Tibial nerve (tissue), 4 donors: ENCODE results near the gene BACE1. TPM values are rescaled to one million over a fixed set of nuclear protein-coding genes. Genes with fewer than 3 reads are reported as not detected.

Source experiments
- DNase-seq, 2 donors: peaks; one replicate each; pipeline ENCODE4 v3.0.0-alpha.2; 2019; ENCODE audit warnings: low spot score in 2 of 2
- H3K27ac ChIP-seq, 4 donors: fragments of 200-600 bp; sonication (generic) in 3 of 4; one replicate each; pipeline ENCODE4 v1.5.1; 2017 to 2019; ENCODE audit warnings: mild to moderate bottlenecking in 1 of 4
- H3K27me3 ChIP-seq, 2 donors: fragments of 200-600 bp; sonication (generic) in 1 of 2; one replicate each; pipeline versions ENCODE4 v1.5.1 to v1.6.0; 2017 to 2019
- H3K36me3 ChIP-seq, 3 donors: fragments of 200-600 bp; sonication (generic); one replicate each; pipeline ENCODE4 v1.5.1; 2018 to 2019
- H3K4me1 ChIP-seq, 4 donors: fragments of 200-600 bp; sonication (generic) in 3 of 4; one replicate each; pipeline ENCODE4 v1.5.1; 2017 to 2019
- H3K4me3 ChIP-seq, 4 donors: fragments of 200-600 bp; sonication (generic) in 3 of 4; one replicate each; pipeline ENCODE4 v1.5.1; 2017 to 2019; ENCODE audit warnings: mild to moderate bottlenecking in 1 of 4, moderate library complexity in 1 of 4
- H3K9me3 ChIP-seq, 4 donors: fragments of 200-600 bp; sonication (generic) in 3 of 4; one replicate each; pipeline ENCODE4 v1.5.1; 2017 to 2019
- EP300 ChIP-seq, 2 donors: sonication (generic); formaldehyde crosslinking; IDR thresholded peaks; one replicate each; pipeline ENCODE4 v1.6.1; 2017; ENCODE audit warnings: antibody characterized with exemption in 2 of 2, mild to moderate bottlenecking in 1 of 2
- POLR2A ChIP-seq, 2 donors: fragments of 450-650 bp; IDR thresholded peaks; one replicate each; pipeline ENCODE4 v1.6.1; 2017; ENCODE audit warnings: antibody characterized with exemption in 2 of 2, mild to moderate bottlenecking in 2 of 2, moderate library complexity in 2 of 2
- WGBS, 2 donors: methylation state at CpG; one replicate each; pipeline ENCODE4 v1.1.5; 2018; 5-methylcytosine and 5-hydroxymethylcytosine counted together
- total RNA-seq, 4 donors: library from RNA; depleted of rRNA; stranded (reverse); fragments of >200 nt; gene quantifications; one replicate each; pipeline ENCODE4 v1.1.0, GENCODE V29; 2016
- TF ChIP-seq, protein P1 (sequence below), 5 experiments: fragments of 200-600 bp in 3 of 5; fragments of 450-650 bp in 2 of 5; sonication (generic) in 3 of 5; IDR thresholded peaks; one replicate each; pipeline ENCODE4 v1.5.1; 2016 to 2019; ENCODE audit warnings: antibody characterized with exemption in 5 of 5, mild to moderate bottlenecking in 3 of 5, moderate library complexity in 2 of 5

BACE1 gene
- total RNA-seq, 4 donors from 2014 or later = 23.2 to 35.1 (median 26.0) TPM

DNA sequence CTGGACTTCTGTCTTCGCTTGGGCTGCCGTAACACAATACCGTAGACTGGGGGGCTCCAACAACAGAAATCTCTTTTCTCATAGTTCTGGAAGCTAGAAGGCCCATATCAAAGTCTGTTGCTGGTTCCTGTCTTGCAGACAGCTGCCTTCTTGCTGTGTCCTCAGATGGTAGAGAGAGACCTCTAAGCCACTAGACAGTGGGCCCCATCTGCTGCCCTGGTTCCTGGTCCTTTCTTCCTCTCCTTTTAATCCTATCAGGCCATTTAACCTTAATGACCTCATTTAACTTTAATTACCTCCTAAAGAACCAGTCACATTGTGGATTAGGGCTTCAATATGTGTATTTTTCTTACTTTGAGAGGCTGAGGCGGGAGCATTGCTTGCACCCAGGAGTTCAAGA lies 21.0 kb upstream of the BACE1 start:
- DNase-seq = no peak
- Histone ChIP-seq H3K9me3 (no peaks in the 10 kb centered on the region), H3K27me3 (no peaks in the 10 kb centered on the region), H3K4me3 (no peak overlapping the region), H3K27ac (no peak overlapping the region), H3K4me1 (no peaks in the 10 kb centered on the region), H3K36me3 (peaks cover 0 to 67% (median 5%) of the 10 kb centered on the region in 3 donors)
- WGBS, 2 donors = 97 to 100% methylated on average over 4 of the region's 4 CpGs
- TF ChIP-seq, protein P1, sequence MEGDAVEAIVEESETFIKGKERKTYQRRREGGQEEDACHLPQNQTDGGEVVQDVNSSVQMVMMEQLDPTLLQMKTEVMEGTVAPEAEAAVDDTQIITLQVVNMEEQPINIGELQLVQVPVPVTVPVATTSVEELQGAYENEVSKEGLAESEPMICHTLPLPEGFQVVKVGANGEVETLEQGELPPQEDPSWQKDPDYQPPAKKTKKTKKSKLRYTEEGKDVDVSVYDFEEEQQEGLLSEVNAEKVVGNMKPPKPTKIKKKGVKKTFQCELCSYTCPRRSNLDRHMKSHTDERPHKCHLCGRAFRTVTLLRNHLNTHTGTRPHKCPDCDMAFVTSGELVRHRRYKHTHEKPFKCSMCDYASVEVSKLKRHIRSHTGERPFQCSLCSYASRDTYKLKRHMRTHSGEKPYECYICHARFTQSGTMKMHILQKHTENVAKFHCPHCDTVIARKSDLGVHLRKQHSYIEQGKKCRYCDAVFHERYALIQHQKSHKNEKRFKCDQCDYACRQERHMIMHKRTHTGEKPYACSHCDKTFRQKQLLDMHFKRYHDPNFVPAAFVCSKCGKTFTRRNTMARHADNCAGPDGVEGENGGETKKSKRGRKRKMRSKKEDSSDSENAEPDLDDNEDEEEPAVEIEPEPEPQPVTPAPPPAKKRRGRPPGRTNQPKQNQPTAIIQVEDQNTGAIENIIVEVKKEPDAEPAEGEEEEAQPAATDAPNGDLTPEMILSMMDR (IDR thresholded peaks at IDR 0.05) = no peak
- TF ChIP-seq POLR2A (IDR thresholded peaks at IDR 0.05) (no peak), EP300 (IDR thresholded peaks at IDR 0.05) (no peak)

DNA sequence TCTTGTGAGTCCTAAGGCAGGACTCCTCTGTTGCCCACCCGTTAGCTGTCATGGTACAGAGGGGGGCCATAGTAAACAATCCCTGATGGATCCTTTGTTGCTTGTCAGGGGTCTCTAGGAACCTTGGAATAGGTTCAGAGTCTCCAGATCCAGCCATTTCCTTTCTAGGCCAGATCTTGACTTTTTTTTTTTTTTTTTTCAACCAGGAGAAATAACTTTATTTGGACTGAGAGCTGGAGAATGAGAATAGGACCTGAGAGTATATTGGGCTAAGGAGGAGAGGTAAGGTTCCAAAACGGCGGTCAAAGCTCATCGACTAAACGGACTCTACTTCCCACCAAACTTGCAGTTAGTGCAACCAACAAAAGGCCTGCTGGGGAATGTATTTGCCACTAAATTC lies 19.3 kb upstream of the BACE1 start:
- peaks cover 0 to 10% (median 0%) of the 10 kb centered on the region in 4 donors for H3K4me1 ChIP-seq
- peaks cover 0 to 51% (median 5%) of the 10 kb centered on the region in 3 donors for H3K36me3 ChIP-seq
- no peak for DNase-seq
- H3K4me3 ChIP-seq = no peak overlapping the region
- WGBS, 2 donors = 90 to 93% methylated on average over 5 of the region's 5 CpGs
- H3K27me3 ChIP-seq = no peaks in the 10 kb centered on the region
- H3K27ac ChIP-seq = no peak overlapping the region
- TF ChIP-seq, protein P1 (IDR thresholded peaks at IDR 0.05) = no peak
- no peak for TF ChIP-seq EP300 (IDR thresholded peaks at IDR 0.05)
- TF ChIP-seq POLR2A (IDR thresholded peaks at IDR 0.05) = no peak
- H3K9me3 ChIP-seq = no peaks in the 10 kb centered on the region

DNA sequence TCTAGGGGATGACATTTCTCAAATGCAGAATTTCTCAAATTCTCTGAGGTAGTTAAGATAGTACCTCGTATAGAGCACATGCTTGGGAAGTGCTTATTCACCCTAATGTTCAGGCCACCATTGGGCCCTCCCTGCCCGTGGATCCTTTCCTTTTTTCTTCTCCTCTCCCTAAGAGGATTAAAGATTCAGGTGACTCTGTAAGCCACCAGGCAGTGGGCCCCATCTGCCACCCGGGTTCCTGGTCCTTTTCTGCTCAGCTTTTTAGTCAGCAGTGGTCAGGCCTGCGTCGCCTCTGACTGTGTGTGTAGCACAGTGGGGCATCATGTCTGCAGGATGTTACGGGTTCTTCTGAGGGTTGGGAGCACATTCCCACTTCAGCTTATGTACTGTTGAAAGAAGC lies 18.8 kb upstream of the BACE1 start:
- peaks cover 0 to 46% (median 2%) of the 10 kb centered on the region in 3 donors for H3K36me3 ChIP-seq
- WGBS, 2 donors = 87 to 93% methylated on average over 5 to 6 of the region's 6 CpGs
- H3K27me3 ChIP-seq = no peaks in the 10 kb centered on the region

DNA sequence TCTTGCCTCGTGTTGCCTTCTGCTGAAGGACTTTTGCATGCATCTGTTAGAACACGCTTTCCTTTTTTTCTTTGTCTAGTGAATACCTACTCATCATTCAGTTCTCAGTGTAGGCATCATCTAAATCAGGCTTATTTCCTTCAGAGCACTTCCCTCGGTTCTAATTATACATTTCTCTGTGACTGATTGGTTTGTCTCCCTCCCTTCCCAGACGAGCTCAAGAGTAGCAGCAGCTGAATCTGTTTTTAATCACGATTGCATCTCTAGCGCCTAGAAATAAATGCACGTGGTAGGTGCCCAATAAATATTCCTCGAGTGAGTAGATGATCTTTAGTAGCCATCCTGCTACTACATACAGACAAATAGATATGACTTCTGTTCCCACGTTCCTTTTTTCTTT lies 17.9 kb upstream of the BACE1 start:
- Histone ChIP-seq H3K36me3 (peaks cover 0 to 38% (median 0%) of the 10 kb centered on the region in 3 donors), H3K4me1 (peaks cover 0 to 24% (median 6%) of the 10 kb centered on the region in 4 donors), H3K27me3 (no peaks in the 10 kb centered on the region), H3K4me3 (no peak overlapping the region), H3K9me3 (no peaks in the 10 kb centered on the region), H3K27ac (no peak overlapping the region)
- WGBS, 2 donors = 76 to 78% methylated on average over 9 of the region's 9 CpGs
- no peak for DNase-seq
- no peak for TF ChIP-seq POLR2A (IDR thresholded peaks at IDR 0.05)
- TF ChIP-seq, protein P1 (IDR thresholded peaks at IDR 0.05) = no peak
- no peak for TF ChIP-seq EP300 (IDR thresholded peaks at IDR 0.05)

More for the DNA sequence above, 18.8 kb upstream of the BACE1 start:
- Histone ChIP-seq H3K4me3 (no peak overlapping the region), H3K4me1 (peaks cover 0 to 15% (median 0%) of the 10 kb centered on the region in 4 donors), H3K27ac (no peak overlapping the region), H3K9me3 (no peaks in the 10 kb centered on the region)
- DNase-seq = no peak
- TF ChIP-seq POLR2A (IDR thresholded peaks at IDR 0.05) (no peak), EP300 (IDR thresholded peaks at IDR 0.05) (no peak)
- TF ChIP-seq, protein P1 (IDR thresholded peaks at IDR 0.05) = no peak

DNA sequence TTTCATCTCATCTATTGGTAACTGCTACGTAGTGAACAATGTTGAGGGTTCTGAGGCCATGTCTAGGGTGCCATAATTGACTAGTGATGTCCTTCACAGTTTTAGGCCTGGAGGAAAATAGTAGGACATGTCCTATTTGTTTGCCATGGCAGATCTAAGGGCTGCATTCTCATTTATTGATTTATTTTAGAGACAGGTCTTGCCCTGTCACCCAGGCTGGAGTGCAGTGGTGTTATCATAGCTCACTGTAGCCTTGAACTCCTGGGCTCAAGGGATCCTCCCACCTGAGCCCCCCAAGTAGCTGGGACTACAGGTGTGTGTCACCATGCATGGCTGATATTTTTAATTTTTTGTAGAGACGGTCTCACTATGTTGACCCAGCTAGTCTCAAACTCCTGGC lies 16.8 kb upstream of the BACE1 start:
- Histone ChIP-seq H3K27ac (no peak overlapping the region), H3K36me3 (peaks cover 0 to 27% (median 0%) of the 10 kb centered on the region in 3 donors), H3K4me1 (peaks cover 0 to 30% (median 11%) of the 10 kb centered on the region in 4 donors), H3K27me3 (no peaks in the 10 kb centered on the region), H3K9me3 (no peaks in the 10 kb centered on the region), H3K4me3 (no peak overlapping the region)
- WGBS, 2 donors = 50 to 68% methylated on average over 2 of the region's 2 CpGs
- DNase-seq = no peak
- TF ChIP-seq EP300 (IDR thresholded peaks at IDR 0.05) = no peak
- no peak for TF ChIP-seq POLR2A (IDR thresholded peaks at IDR 0.05)
- TF ChIP-seq, protein P1 (IDR thresholded peaks at IDR 0.05) = no peak
